HEK293T (cell line): ENCODE measurements around the gene DPYSL4.

Experiments
- CTCF ChIA-PET: fragments of 350-600 bp; formaldehyde crosslinking; extraction: SDS; loops from one replicate; lab custom pipeline; 2021; ENCODE audit warnings: antibody characterized with exemption, inconsistent platforms; lab: Yijun Ruan, JAX
- POLR2A ChIA-PET: fragments of 350-600 bp; formaldehyde crosslinking; extraction: SDS; loops from one replicate; lab custom pipeline; 2020; ENCODE audit warnings: antibody characterized with exemption, inconsistent platforms; lab: Yijun Ruan, JAX
- DNase-seq: peaks from one replicate; pipeline ENCODE4 v3.0.0; 2012; ENCODE audit warnings: mixed read lengths; ENCODE audit errors: extremely low spot score
- ARNT ChIP-seq: fragments of 450-650 bp; IDR thresholded peaks from 2 replicates; pipeline ENCODE4 v1.6.1; 2017; ENCODE audit warnings: mild to moderate bottlenecking
- BHLHE40 ChIP-seq: fragments of 450-650 bp; IDR thresholded peaks from 2 replicates; pipeline ENCODE4 v1.6.1; 2016; ENCODE audit warnings: mild to moderate bottlenecking, moderate library complexity, borderline replicate concordance
- CTBP1 ChIP-seq: fragments of 450-650 bp; IDR thresholded peaks from 2 replicates; pipeline ENCODE4 v1.6.1; 2016; ENCODE audit warnings: borderline replicate concordance
- ELF4 ChIP-seq: fragments of 450-650 bp; IDR thresholded peaks from 2 replicates; pipeline ENCODE4 v1.6.1; 2017; ENCODE audit warnings: antibody characterized with exemption
- FOXA1 ChIP-seq: fragments of 450-650 bp; IDR thresholded peaks from 2 replicates; pipeline ENCODE4 v1.6.1; 2016; ENCODE audit warnings: mild to moderate bottlenecking
- FOXK2 ChIP-seq: fragments of 450-650 bp; IDR thresholded peaks from 2 replicates; pipeline ENCODE4 v1.6.1; 2016; ENCODE audit warnings: mild to moderate bottlenecking
- FOXM1 ChIP-seq: fragments of 450-650 bp; IDR thresholded peaks from 2 replicates; pipeline ENCODE4 v1.6.1; 2017; ENCODE audit warnings: mild to moderate bottlenecking, borderline replicate concordance
- HDGF ChIP-seq: fragments of 450-650 bp; IDR thresholded peaks from 2 replicates; pipeline ENCODE4 v1.6.1; 2017; ENCODE audit warnings: antibody characterized with exemption, borderline replicate concordance
- L3MBTL2 ChIP-seq: fragments of 450-650 bp; conservative IDR thresholded peaks from 2 replicates; pipeline ENCODE4 v1.6.1; 2016; ENCODE audit warnings: mild to moderate bottlenecking
- LEF1 ChIP-seq: fragments of 450-650 bp; IDR thresholded peaks from 2 replicates; pipeline ENCODE4 v1.6.1; 2017; ENCODE audit warnings: mild to moderate bottlenecking, borderline replicate concordance
- NFRKB ChIP-seq: fragments of 450-650 bp; IDR thresholded peaks from 2 replicates; pipeline ENCODE4 v1.6.1; 2016; ENCODE audit warnings: mild to moderate bottlenecking, moderate library complexity
- SP1 ChIP-seq: fragments of 450-650 bp; IDR thresholded peaks from 2 replicates; pipeline ENCODE4 v1.6.1; 2017
- SUZ12 ChIP-seq: fragments of 450-650 bp; IDR thresholded peaks from 2 replicates; pipeline ENCODE4 v1.6.1; 2016; ENCODE audit warnings: mild to moderate bottlenecking
- TARDBP ChIP-seq: fragments of 450-650 bp; IDR thresholded peaks from 2 replicates; pipeline ENCODE4 v1.6.1; 2016
- ZNF384 ChIP-seq: fragments of 450-650 bp; IDR thresholded peaks from 2 replicates; pipeline ENCODE4 v1.6.1; 2016
- TF ChIP-seq, protein P1 (sequence below): fragments of 450-650 bp; IDR thresholded peaks from 2 replicates; pipeline ENCODE4 v1.6.1; 2016

The DPYSL4 gene

DNA sequence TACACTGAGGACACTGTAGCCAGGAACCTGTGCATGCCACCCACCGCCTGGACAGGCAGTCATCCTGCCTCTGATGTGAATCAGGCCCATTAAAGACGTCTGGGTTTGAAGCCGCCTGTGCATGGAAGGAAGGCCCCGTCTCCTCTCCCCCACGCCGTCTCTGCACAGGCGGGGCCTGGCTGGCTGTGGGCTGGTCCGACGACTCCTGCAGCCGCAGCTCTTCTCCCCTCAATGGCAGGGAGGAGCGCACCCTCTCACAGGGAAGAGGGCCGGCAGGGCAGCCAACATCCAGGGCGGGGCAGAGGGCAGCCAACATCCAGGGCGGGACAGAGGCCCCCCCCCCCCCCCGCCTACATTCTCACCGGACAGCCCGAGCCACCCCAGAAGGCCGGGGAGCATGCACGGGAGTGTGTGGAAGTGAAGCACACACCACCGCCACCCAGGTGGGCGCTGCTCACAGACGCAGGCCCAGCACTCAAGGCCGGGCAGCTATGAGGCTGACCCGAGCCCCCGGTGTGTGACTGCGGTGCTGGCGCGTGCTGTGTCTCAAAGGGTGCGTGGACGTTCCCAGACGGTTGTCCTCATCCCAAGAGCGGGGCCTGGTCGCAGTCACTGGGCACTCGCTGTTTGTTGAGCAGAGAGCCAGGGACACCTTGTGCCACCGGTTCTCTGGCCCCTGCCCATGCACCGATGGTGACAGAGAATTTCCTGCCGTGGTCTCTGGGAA, 19.1 kb downstream of the DPYSL4 start:
- POLR2A ChIA-PET, result no interaction called here
- no peak for DNase-seq
- no peak for TF ChIP-seq LEF1
- TF ChIP-seq FOXM1, result no peak
- no peak for TF ChIP-seq ARNT
- TF ChIP-seq CTBP1, result no peak
- no peak for TF ChIP-seq NFRKB
- no peak for TF ChIP-seq ELF4
- TF ChIP-seq ZNF384, result no peak
- no peak for TF ChIP-seq SUZ12
- TF ChIP-seq HDGF, result no peak
- TF ChIP-seq, protein P1, sequence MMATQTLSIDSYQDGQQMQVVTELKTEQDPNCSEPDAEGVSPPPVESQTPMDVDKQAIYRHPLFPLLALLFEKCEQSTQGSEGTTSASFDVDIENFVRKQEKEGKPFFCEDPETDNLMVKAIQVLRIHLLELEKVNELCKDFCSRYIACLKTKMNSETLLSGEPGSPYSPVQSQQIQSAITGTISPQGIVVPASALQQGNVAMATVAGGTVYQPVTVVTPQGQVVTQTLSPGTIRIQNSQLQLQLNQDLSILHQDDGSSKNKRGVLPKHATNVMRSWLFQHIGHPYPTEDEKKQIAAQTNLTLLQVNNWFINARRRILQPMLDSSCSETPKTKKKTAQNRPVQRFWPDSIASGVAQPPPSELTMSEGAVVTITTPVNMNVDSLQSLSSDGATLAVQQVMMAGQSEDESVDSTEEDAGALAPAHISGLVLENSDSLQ, result no peak
- no peak for TF ChIP-seq TARDBP
- no peak for TF ChIP-seq FOXA1
- no peak for TF ChIP-seq SP1
- no peak for TF ChIP-seq L3MBTL2
- TF ChIP-seq FOXK2, result no peak
- TF ChIP-seq BHLHE40, result no peak
- CTCF ChIA-PET, result no interaction called here

DNA sequence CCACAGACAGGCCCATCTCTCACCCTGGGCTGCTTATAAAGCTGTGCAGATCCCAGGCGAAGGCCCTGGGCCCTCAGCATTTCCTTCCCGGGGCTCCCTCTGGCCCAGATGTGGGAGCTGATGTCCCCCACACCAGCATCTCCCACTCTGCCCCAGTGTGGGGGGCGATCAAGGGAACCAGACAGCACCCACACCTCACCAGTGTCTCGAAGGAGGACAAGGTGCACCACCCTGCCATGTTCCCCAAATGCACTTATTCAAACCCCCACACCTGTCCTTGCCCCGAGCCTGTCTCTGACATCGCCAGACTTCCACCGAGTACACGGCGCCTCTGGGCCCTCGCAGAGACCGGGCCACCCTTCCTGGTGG, 19.6 kb downstream of the DPYSL4 start:
- DNase-seq, result no peak
- ChIA-PET CTCF (no interaction called here), POLR2A (no interaction called here)
- no peak for TF ChIP-seq BHLHE40
- no peak for TF ChIP-seq HDGF
- TF ChIP-seq SP1, result no peak
- no peak for TF ChIP-seq FOXK2
- no peak for TF ChIP-seq FOXM1
- TF ChIP-seq NFRKB, result no peak

DNA sequence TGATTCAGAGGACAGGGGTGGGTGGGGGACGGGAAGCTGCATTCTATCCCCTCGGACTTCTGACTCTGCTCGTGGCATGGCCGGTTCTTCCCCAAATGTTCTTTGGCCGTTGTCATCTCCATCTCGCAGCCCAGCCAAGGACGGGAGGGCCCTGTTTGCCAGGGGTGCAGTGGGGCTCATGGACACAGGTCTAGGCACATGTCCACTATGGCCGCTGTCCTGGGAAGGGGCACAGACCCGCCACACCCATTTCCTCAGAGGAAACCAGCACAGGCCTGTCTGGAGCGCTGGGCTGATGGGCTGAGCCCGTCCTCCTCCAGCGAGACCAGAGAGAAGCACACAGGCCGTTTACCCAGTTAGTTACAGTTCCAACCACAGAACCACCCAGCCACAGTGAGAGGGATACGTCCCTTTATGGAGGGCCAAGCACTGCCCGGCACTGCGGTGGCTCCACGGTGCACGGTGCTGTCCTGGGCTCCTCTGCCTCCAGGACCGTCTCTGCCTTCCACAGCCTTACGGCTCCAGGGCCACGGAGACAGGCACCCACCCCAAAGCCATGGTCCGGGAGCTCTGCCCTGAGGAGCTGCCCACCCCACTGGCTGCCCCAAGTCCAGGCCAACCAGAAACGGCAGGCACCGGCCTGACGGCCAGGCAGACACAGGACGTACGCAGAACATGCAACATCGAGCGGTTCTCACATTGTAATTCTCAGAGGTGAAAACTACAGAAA, 20.2 kb downstream of the DPYSL4 start:
- ChIA-PET CTCF (no interaction called here), POLR2A (no interaction called here)
- TF ChIP-seq SUZ12, result no peak
- no peak for TF ChIP-seq L3MBTL2
- no peak for TF ChIP-seq ZNF384
- TF ChIP-seq LEF1, result no peak
- no peak for TF ChIP-seq BHLHE40
- TF ChIP-seq, protein P1, result no peak
- no peak for TF ChIP-seq FOXK2
- no peak for DNase-seq

DNA sequence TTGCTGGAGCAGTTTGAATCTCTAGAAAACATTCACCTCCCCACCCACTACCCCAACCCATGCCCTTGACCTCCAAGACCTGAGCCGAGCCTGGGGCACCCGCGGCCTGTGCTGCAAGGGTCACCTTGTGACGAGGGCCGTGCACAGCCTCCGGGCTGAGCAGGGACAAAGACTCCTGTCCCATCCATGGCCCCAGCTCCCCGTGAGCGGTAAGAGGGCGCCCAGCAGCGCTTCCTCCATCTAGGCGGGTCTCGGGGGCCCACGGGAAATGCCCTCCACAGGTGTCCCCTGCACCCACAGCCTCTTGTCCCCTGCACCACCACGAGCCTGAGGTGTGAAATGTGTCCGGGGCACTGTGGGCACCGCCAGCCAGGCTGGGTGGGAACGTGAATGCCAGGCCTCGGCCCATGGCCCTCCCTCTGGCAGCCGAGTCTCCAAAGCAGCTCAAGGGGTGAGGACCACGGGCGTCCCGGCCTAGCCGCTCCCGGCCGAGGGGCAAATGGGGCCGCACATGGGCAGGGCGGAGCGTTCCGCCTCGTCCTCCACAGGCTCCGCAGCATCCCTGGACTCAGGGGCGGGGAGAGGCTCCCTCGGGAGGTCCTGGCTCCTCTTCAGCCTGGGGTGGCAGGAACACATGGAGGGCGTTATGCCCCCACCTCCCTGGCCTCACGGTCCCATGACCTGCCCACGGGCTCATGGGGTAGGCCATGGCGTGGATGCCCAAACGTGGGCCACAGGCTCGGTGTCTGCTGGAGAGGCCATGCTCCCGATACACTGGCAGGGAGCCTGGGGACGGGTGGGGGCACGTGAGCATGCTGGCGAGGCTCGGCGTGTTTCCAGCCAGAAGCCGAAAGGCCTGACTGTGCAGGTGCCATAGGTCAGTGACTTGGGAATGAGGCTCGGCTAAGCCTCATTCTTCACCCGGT, 21.1 kb downstream of the DPYSL4 start:
- POLR2A ChIA-PET, result no interaction called here
- CTCF ChIA-PET, result no interaction called here
- no peak for DNase-seq

DNA sequence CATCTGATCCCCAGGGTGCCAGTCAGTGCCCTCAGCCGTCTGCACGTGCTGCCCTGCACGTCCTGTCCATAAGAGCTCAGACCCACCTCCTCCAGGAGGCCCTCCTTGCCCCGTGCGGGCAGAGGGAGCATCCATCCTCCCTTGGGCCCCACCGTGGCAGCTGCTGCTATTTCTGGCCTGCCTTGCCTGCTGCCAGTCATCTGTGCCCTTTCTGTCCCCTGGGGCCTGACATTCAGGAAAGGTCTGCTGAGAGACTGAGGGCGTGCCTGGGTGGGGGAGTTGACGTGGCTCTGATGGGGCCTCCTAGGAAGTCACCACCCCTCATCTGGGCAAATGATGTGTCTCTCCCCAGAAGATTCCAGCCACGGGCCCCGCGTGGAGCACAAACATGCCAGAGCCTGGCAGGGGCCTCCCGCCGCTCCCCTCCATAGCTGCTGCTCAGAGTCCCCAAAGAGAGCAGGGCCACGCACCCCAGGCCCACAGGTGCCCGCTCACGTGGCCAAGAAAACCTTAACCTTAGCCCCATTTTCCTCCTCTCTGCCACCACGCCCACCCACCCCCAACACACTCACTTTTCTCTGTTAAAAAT, 21.8 kb downstream of the DPYSL4 start:
- ChIA-PET CTCF (no interaction called here), POLR2A (no interaction called here)
- no peak for DNase-seq
- TF ChIP-seq CTBP1, result no peak
- TF ChIP-seq ELF4, result no peak
- TF ChIP-seq, protein P1, result no peak
- TF ChIP-seq BHLHE40, result no peak
- no peak for TF ChIP-seq FOXA1
- no peak for TF ChIP-seq TARDBP
- TF ChIP-seq FOXK2, result no peak
- TF ChIP-seq FOXM1, result no peak
- no peak for TF ChIP-seq NFRKB
- TF ChIP-seq ARNT, result no peak
- no peak for TF ChIP-seq ZNF384
- no peak for TF ChIP-seq SP1
- TF ChIP-seq HDGF, result no peak
- TF ChIP-seq LEF1, result no peak
- no peak for TF ChIP-seq L3MBTL2
- TF ChIP-seq SUZ12, result no peak

More for the DNA sequence above, 21.1 kb downstream of the DPYSL4 start:
- TF ChIP-seq SUZ12 (no peak), BHLHE40 (no peak), TARDBP (no peak), L3MBTL2 (no peak), ZNF384 (no peak), FOXK2 (no peak), NFRKB (no peak), SP1 (no peak), FOXA1 (no peak), HDGF (no peak), FOXM1 (no peak), CTBP1 (no peak), LEF1 (no peak), ELF4 (no peak), ARNT (no peak)
- TF ChIP-seq, protein P1, result no peak
